HG03575 (cell line): ENCODE results near the gene PLD3.

Source experiments
- ATAC-seq: cut with Tn5 transposase; IDR thresholded peaks from one replicate; pipeline ENCODE4 v1.9.1; 2021; ENCODE audit not compliant: unreplicated experiment, insufficient number of reproducible peaks, low FRiP score; ENCODE audit errors: extremely low read depth

The PLD3 gene

GRCh38 chr19:40420766-40421765 is 72.6 kb downstream of the PLD3 start:
- ATAC-seq = no peak

- ATAC-seq = no peak
Measured at GRCh38 chr19:40421993-40422747, 73.7 kb downstream of the PLD3 start.

DNA sequence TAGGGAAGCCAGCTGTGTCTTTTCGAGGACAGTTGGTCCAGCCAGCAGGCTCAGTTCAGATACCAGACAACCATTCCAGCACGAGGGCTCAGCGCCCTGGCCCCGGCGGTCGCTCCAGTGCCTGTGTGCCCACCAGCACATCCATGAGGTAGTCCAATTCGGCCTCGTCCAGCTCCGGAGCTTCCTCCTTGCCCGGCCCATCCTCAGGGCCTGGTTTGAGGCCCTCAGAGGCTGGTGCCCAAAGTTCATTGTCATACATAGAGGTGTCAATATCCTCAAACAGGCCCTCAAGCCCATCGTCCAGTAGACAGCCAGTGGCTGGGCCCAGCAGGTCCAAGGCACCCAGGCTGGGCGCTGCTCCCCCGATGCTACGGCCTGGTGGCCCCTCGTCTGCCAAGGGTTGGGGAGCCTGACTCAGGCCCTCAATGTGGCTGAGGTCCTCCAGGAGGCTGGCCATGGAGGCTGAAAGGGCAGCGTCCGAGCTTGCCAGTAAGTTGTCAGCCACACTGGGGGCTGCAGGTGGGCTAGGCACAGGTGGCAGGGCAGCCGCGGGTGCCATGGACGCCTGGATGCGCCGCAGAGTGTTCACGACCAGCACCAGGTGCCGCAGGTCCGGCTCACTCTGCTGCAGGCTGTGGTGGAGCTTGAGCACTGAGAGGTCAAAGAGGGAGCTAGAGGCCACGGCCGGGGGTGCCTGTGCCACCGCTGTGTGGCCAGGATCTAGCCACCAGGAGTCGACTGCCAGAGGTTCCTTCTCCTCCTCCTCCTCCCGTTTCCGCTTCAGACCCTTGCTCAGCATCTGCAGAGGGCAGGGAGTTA is 74.5 kb downstream of the PLD3 start:
- no peak for ATAC-seq

DNA sequence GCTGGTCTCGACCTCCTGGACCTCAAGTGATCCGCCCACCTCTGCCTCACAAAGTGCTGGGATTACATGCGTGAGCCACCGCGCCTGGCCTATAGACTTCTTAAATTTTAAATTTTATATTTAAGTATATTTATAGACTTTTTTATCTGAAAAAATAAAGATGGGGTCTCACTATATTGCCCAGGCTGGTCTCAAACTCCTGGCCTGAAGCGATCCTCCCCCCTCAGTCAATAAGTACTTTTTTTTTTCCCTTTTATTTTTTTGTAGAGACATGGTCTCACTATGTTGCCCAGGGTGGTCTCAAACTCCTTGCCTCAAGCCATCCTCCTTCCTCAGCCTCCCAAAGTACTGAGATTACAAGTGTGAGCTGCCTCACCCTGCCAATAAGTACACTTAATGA is 75.4 kb downstream of the PLD3 start:
- ATAC-seq = no peak

DNA sequence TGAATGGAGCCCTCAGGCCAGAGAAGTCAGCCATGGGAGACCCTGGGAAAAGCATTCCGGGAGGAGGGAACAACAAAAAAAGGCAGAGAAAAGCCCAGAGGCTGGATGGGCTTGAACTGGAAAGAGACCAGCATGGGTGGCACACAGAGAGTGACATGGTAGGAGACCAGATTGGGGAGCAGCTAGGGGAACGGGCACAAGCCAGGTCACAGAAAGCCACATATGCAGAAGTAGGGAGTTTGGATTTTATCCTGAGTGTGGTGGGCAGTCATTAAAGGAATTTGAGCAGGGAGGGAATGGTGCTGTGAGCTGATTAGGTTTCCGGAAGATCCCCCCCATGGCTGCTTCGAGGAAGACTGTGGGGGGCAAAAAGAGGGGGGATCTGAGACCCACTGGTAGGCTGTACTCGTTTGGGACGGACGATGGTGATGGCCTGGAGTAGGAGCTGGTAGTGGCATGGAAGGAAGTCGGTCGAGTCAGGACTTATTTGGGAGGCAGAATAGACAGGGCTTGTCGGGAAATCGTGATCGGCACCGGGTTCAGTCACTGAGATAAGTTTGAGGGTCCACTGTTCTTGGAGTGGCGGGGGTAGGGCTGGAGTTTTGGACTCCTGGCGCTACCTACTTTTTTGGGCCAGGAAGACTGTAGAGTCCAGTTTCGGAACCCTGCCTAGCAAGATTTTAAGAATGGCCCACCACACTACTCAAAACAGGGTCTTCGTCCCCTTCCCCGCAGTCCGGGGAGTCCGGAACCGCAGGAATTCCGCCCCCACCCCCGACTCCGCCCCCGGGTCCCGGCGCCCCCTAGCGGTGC is 76.3 kb downstream of the PLD3 start:
- no peak for ATAC-seq

DNA sequence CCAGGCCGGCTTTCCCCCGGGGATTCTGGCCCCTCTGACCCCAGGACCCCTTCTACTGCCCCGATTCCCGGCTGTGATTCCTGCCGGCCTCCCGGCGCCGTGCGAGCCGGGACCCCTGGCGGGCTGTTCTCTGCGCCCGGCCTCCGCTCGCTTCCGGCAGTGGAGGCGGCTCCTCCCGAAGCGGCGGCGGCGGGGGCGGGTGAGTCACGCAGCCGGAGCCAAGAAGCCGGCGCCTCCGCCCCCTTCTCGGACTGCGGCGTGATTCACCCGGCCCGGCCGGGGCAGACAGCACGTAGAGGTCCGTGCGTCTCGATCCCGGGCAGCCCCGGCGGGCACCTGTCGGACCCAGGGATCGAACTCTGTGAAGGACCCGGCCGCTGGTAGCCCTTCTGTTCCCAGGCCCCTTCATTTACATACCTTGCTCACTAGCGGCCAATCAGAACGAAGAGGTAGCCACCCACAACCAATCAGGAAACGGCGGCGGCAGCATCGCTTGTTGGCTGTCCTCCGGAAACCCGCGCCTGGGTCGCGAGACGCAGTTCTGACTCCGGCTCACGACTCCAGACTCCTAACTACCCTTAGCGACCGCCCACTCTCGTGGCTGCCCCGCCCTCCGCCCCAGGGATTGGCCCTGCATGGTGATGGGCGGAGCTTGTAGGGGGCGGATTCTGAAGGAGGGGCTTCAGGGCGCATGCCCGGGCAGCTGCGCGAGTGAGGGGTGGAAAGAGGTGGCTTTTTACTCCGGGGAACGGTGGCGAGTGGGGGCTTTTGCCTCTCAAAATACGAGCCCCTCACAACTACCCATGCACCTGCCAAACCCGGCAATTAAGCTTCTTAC is 77.2 kb downstream of the PLD3 start, which contains the start of gene SERTAD1:
Gene SERTAD1, minus strand, starts transcription at position 543 of the 838 bp plus-strand sequence. CDS start 2,446 bp downstream, outside the sequence.
- ATAC-seq = no peak
